K562 (cell line): Measurements from ENCODE around the gene IFI30. TPM values are rescaled to one million over a fixed set of nuclear protein-coding genes. Genes with fewer than 3 reads are reported as not detected.
A peak's percentile ranks its signal among the peaks of the same experiment; 100 is the strongest.

Source experiments
- ATAC-seq: fragments of 200-7000 bp; cut with Tn5 transposase; 3 replicates; pipeline ENCODE4 v1.9.1; 2020; ENCODE audit warnings: moderate library complexity
- BruUV-seq: library from RNA; stranded (reverse); fragments of 400-500 nt; replicated peaks from 2 replicates; lab custom pipeline; 2021; lab: Mats Ljungman, UMichigan
- CTCF ChIA-PET: fragments of 300-600 bp; formaldehyde crosslinking; extraction: SDS; loops from one replicate; lab custom pipeline; 2021; ENCODE audit warnings: low intra/inter-chr PET ratio; lab: Yijun Ruan, JAX
- POLR2A ChIA-PET: fragments of 300-600, 350-650 bp; sonication (Branson Sonifier 250); formaldehyde crosslinking; extraction: SDS; loops from one replicate; lab custom pipeline; 2021; ENCODE audit warnings: antibody characterized with exemption, inconsistent platforms; lab: Yijun Ruan, JAX
- DNase-seq, 4 experiments: peaks; one replicate each; pipeline versions ENCODE4 v3.0.0 to v3.0.0-alpha.2; 2011 to 2018; ENCODE audit warnings: low spot score in 3 of 4, mixed read lengths in 3 of 4; ENCODE audit errors: extremely low read depth in 1 of 4
- FAIRE-seq: peaks from 2 replicates; lab custom pipeline; 2011; peaks lifted over from hg19 to GRCh38; lab: Jason Lieb, UNC
- H2AFZ ChIP-seq: 2 replicates; pipeline ENCODE4 v1.6.0; 2011; ENCODE audit warnings: low read depth, low read length, control low read depth, inconsistent platforms
- H3K27ac ChIP-seq: fragments of 200-600 bp; 3 replicates; pipeline ENCODE4 v1.8.0; 2011; ENCODE audit warnings: low read depth, mild to moderate bottlenecking, control low read depth, inconsistent platforms, low read length, moderate library complexity, mixed read lengths; ENCODE audit errors: extremely low read depth
- H3K27me3 ChIP-seq, 2 experiments: fragments of 300-600 bp in 1 of 2; 2 replicates in 1 of 2; 3 replicates in 1 of 2; pipeline versions ENCODE4 v1.6.0 to v1.8.0; 2011; ENCODE audit warnings: inconsistent platforms in 2 of 2, low read length in 2 of 2, mild to moderate bottlenecking in 1 of 2, mixed read lengths in 1 of 2, moderate library complexity in 1 of 2; ENCODE audit not compliant: control insufficient read depth in 2 of 2, insufficient read depth in 2 of 2
- H3K36me3 ChIP-seq: fragments of 300-600 bp; 3 replicates; pipeline ENCODE4 v1.8.0; 2011; ENCODE audit warnings: mild to moderate bottlenecking, low read length, inconsistent platforms; ENCODE audit not compliant: control insufficient read depth, insufficient read depth
- H3K4me1 ChIP-seq, 2 experiments: fragments of 200-600 bp in 1 of 2; replicated peaks in 1 of 2; 2 replicates in 1 of 2; 3 replicates in 1 of 2; pipeline versions ENCODE4 v1.5.1 to v1.8.0; 2011; ENCODE audit warnings: inconsistent platforms in 2 of 2, low read length in 2 of 2, mild to moderate bottlenecking in 1 of 2, mixed read lengths in 1 of 2, moderate library complexity in 1 of 2; ENCODE audit not compliant: control insufficient read depth in 2 of 2, insufficient read depth in 2 of 2
- H3K4me2 ChIP-seq: 2 replicates; pipeline ENCODE4 v1.6.1; 2011; ENCODE audit warnings: low read length, control low read depth, inconsistent platforms, mixed read lengths; ENCODE audit not compliant: insufficient read depth
- H3K4me3 ChIP-seq: fragments of 200-600 bp; sonication (generic), shearing (Covaris generic); 2 replicates; pipeline ENCODE4 v1.5.1; 2016; ENCODE audit warnings: control low read depth, inconsistent platforms
- H3K79me2 ChIP-seq: fragments of 200-600 bp; 3 replicates; pipeline ENCODE4 v1.8.0; 2011; ENCODE audit warnings: low read length, inconsistent platforms; ENCODE audit not compliant: control insufficient read depth, insufficient read depth
- H3K9ac ChIP-seq, 2 experiments: 2 replicates each; pipeline versions ENCODE4 v1.6.0 to v1.6.1; 2011; ENCODE audit warnings: low read depth in 2 of 2, low read length in 2 of 2, control low read depth in 1 of 2, inconsistent platforms in 1 of 2, mild to moderate bottlenecking in 1 of 2, mixed read lengths in 1 of 2; ENCODE audit not compliant: insufficient read depth in 1 of 2
- H3K9me1 ChIP-seq: one replicate; pipeline ENCODE4 v1.6.0; 2011; ENCODE audit warnings: inconsistent platforms, mild to moderate bottlenecking, low read length, moderate library complexity; ENCODE audit not compliant: control insufficient read depth, insufficient read depth
- H3K9me3 ChIP-seq: replicated peaks from 2 replicates; pipeline ENCODE4 v1.5.1; 2011; ENCODE audit warnings: low read depth, low read length, inconsistent platforms; ENCODE audit not compliant: control insufficient read depth, insufficient read depth
- H4K20me1 ChIP-seq: replicated peaks from 2 replicates; pipeline ENCODE4 v1.6.1; 2011; ENCODE audit warnings: low read length, inconsistent platforms, mixed read lengths; ENCODE audit not compliant: control insufficient read depth, insufficient read depth
- FOXK2 ChIP-seq, 2 experiments: fragments of 450-650 bp; IDR thresholded peaks in 1 of 2; conservative IDR thresholded peaks in 1 of 2; 2 replicates each; pipeline ENCODE4 v1.6.1; 2016; ENCODE audit warnings: low read depth in 2 of 2, mild to moderate bottlenecking in 1 of 2
- HEY1 ChIP-seq: fragments of 250-450 bp; sonication (Bioruptor Pico); IDR thresholded peaks from 2 replicates; pipeline ENCODE4 v1.5.0; 2020; ENCODE audit warnings: mild to moderate bottlenecking, moderate library complexity, borderline replicate concordance
- MLX ChIP-seq, 2 experiments: fragments of 450-650 bp in 1 of 2; sonication (generic) in 1 of 2; formaldehyde crosslinking; conservative IDR thresholded peaks; 2 replicates each; pipeline versions ENCODE4 v1.4.0 to v1.8.1; 2020 to 2022; ENCODE audit warnings: mild to moderate bottlenecking in 1 of 2, missing genetic modification reagents in 1 of 2
- SIX5 ChIP-seq, 2 experiments: IDR thresholded peaks; 2 replicates each; pipeline ENCODE4 v1.6.1; 2011; ENCODE audit warnings: low read length in 2 of 2, borderline replicate concordance in 1 of 2, low read depth in 1 of 2, mild to moderate bottlenecking in 1 of 2, moderate library complexity in 1 of 2; ENCODE audit not compliant: insufficient read depth in 1 of 2
- SMC3 ChIP-seq: conservative IDR thresholded peaks from 2 replicates; pipeline ENCODE4 v1.6.1; 2011; ENCODE audit warnings: low read depth, low read length, improper control_type of control experiment; ENCODE audit not compliant: insufficient read depth
- SP1 ChIP-seq: sonication (generic); formaldehyde crosslinking; IDR thresholded peaks from 2 replicates; pipeline ENCODE4 v1.8.1; 2022; ENCODE audit warnings: mild to moderate bottlenecking, missing genetic modification reagents
- TAF9B ChIP-seq: fragments of 450-650 bp; IDR thresholded peaks from 2 replicates; pipeline ENCODE4 v1.6.1; 2018; ENCODE audit warnings: mild to moderate bottlenecking; ENCODE audit not compliant: partially characterized antibody
- TCF3 ChIP-seq: sonication (generic); formaldehyde crosslinking; IDR thresholded peaks from 2 replicates; pipeline ENCODE4 v1.4.0; 2020; ENCODE audit warnings: mild to moderate bottlenecking, missing genetic modification reagents
- THRA ChIP-seq: fragments of 450-650 bp; IDR thresholded peaks from 2 replicates; pipeline ENCODE4 v1.6.1; 2017; ENCODE audit warnings: mild to moderate bottlenecking, moderate library complexity
- ZBTB8A ChIP-seq: fragments of 450-650 bp; IDR thresholded peaks from 2 replicates; pipeline ENCODE4 v1.6.1; 2018; ENCODE audit warnings: mild to moderate bottlenecking, moderate library complexity; ENCODE audit not compliant: partially characterized antibody
- ZNF561 ChIP-seq: fragments of 450-650 bp; formaldehyde crosslinking; conservative IDR thresholded peaks from 2 replicates; pipeline ENCODE4 v1.4.0; 2020; ENCODE audit warnings: mild to moderate bottlenecking, moderate library complexity
- ZNF778 ChIP-seq: fragments of 450-650 bp; formaldehyde crosslinking; IDR thresholded peaks from 2 replicates; pipeline ENCODE4 v1.4.0; 2020; ENCODE audit warnings: mild to moderate bottlenecking, moderate library complexity
- WGBS: fragments of 100-300 bp; shearing (Covaris generic); methylation state at CpG from one replicate; pipeline ENCODE4 v1.1.6; 2016; ENCODE audit warnings: low coverage, mixed read lengths; ENCODE audit not compliant: insufficient coverage; ENCODE audit errors: missing lambda C conversion rate; 5-methylcytosine and 5-hydroxymethylcytosine counted together
- in situ Hi-C: fragments of 300-500 bp; cut with MboI; formaldehyde crosslinking; loops from 4 replicates; pipeline ENCODE4 v1.15.0; 2018; ENCODE audit warnings: inconsistent platforms, mixed read lengths
- intact Hi-C: fragments of 100-400 bp; cut with micrococcal nuclease; formaldehyde crosslinking; loops from 2 replicates; pipeline ENCODE4 v1.14.2; 2022
- polyA plus RNA-seq, 8 experiments: library from polyadenylated mRNA; depleted of rRNA in 4 of 8; stranded (reverse) in 5 of 8; unstranded in 3 of 8; fragments of >200 nt; fragmentation: Nextera tagmentation in 2 of 8; fragmentation: Illumina TruSeq in 1 of 8; extraction: Ambion mirVana in 2 of 8; extraction: Trizol in 1 of 8; gene quantifications; 2 replicates each; pipeline versions ENCODE4 v1.2.1 to v1.2.3, GENCODE V29; 2011 to 2014; ENCODE audit warnings: inconsistent platforms in 1 of 8, missing spikeins in 1 of 8
- total RNA-seq, 7 experiments: library from RNA; depleted of rRNA in 6 of 7; stranded (reverse); fragments of >200 nt in 6 of 7; fragmentation: Illumina TruSeq in 2 of 7; extraction: Trizol in 2 of 7; gene quantifications; 2 replicates each; pipeline versions ENCODE4 v1.2.1 to v1.2.3, GENCODE V29; 2011 to 2021; ENCODE audit warnings: low replicate concordance in 1 of 7

IFI30 gene
- total and polyA plus RNA-seq, 9 of the 15 experiments (the other 6 are each of a cell fraction or from before 2014, with no cell fraction given): 63.7 to 430 (median 109) TPM

- peak overlapping the region; percentile 88 for H2AFZ ChIP-seq
- H3K9me3 ChIP-seq: no peaks in the 10 kb centered on the region
- no peaks in the 10 kb centered on the region for H3K27me3 ChIP-seq
- no peak for FAIRE-seq
- BruUV-seq: no TSS peak
- TF ChIP-seq MLX (CRISPR knock-in tag; conservative IDR thresholded peaks at IDR 0.05) (0 out of 4 replicates have a peak, but pooled peaks of 1 of the 2 experiments have one; percentile 34), TCF3 (CRISPR knock-in tag) (no peak), TAF9B (no peak), ZNF778 (CRISPR knock-in tag) (no peak), SP1 (0 out of 2 replicates have a peak, but pooled peaks have one; percentile 32), ZNF561 (CRISPR knock-in tag) (no peak), THRA (no peak), SIX5 (IDR thresholded peaks at IDR 0.05; ENCODE audit: borderline replicate concordance in 1 of 2, insufficient read depth in 1 of 2, low read depth in 1 of 2, low read length in 2 of 2) (no peak), SMC3 (no peak), FOXK2 (conservative IDR thresholded peaks at IDR 0.05 in 1 of 2, IDR thresholded peaks at IDR 0.05 in 1 of 2; ENCODE audit: low read depth in 2 of 2) (0 out of 4 replicates have a peak, but pooled peaks of 1 of the 2 experiments have one; percentile 12), HEY1 (no peak), ZBTB8A (no peak)
- POLR2A ChIA-PET: interaction anchor here (0.8 to 1.8 kb wide), 12 partner anchors 9 to 227 kb away, joined by 3 to 10 read pairs (median 4); partner anchors contain the start of genes JUND and SSBP4
- peak overlapping the region; percentile 17 to 58; a peak in 3 of 4 replicates for H3K9ac ChIP-seq
- H4K20me1 ChIP-seq: peaks cover 6% of the 10 kb centered on the region; the same call in 1 of the 2 replicates
- intact Hi-C loops: loop anchor here (1.0 kb wide), 1 partner anchor 132 kb away; the partner anchor contains the start of gene LSM4
- peaks cover 16% of the 10 kb centered on the region; the same call in 2 of the 3 replicates for H3K36me3 ChIP-seq
- no peak for DNase-seq
- no peak for ATAC-seq
- H3K4me2 ChIP-seq: peak overlapping the region; percentile 81
- H3K27ac ChIP-seq: peak overlapping the region; percentile 67
- no peaks in the 10 kb centered on the region for H3K9me1 ChIP-seq
- in situ Hi-C loops: no loop called here
- CTCF ChIA-PET: interaction anchor here (1.0 to 1.3 kb wide), 2 partner anchors 60 to 79 kb away, joined by 3 to 5 read pairs; no protein-coding TSS in a partner anchor
- H3K4me3 ChIP-seq: peak overlapping the region; percentile 48
- peaks cover 17 to 49% of the 10 kb centered on the region in 2 experiments; a peak in 4 of 5 replicates for H3K4me1 ChIP-seq
- H3K79me2 ChIP-seq: peaks cover 18% of the 10 kb centered on the region
- WGBS: 65% methylated on average over 5 of the region's 5 CpGs
These were observed 18.0 kb downstream of the IFI30 start for GRCh38 chr19:18191640-18192062.
